Breast epithelium (tissue), 4 donors: ENCODE results near the gene PPP2R1B. TPM values are rescaled to one million over a fixed set of nuclear protein-coding genes. Genes with fewer than 3 reads are reported as not detected.
"Not testable (repeated sequence)": the region's sequence is repeated elsewhere in the genome, so short reads cannot be mapped to it uniquely, and the experiment has no call there.

ENCODE experiments used
- DNase-seq, 2 donors: peaks; one replicate each; pipeline ENCODE4 v3.0.0-alpha.2; 2019; ENCODE audit warnings: low spot score in 2 of 2
- H3K27ac ChIP-seq, 2 donors: fragments of 200-600 bp; sonication (generic) in 1 of 2; one replicate each; pipeline ENCODE4 v1.5.1; 2016 to 2019; ENCODE audit warnings: mild to moderate bottlenecking in 1 of 2
- H3K27me3 ChIP-seq, 2 donors: fragments of 200-600 bp; sonication (generic) in 1 of 2; one replicate each; pipeline versions ENCODE4 v1.5.1 to v1.6.0; 2017 to 2019; ENCODE audit warnings: control low read depth in 1 of 2, mild to moderate bottlenecking in 1 of 2
- H3K36me3 ChIP-seq: fragments of 200-600 bp; one replicate; pipeline ENCODE4 v1.5.1; 2019
- H3K4me1 ChIP-seq, 2 donors: fragments of 200-600 bp; sonication (generic); one replicate each; pipeline ENCODE4 v1.5.1; 2016 to 2019; ENCODE audit warnings: control low read depth in 1 of 2
- H3K4me3 ChIP-seq, 3 donors: fragments of 200-600 bp; sonication (generic); 1 replicate in 2 of 3; 2 replicates in 1 of 3; pipeline ENCODE4 v1.5.1; 2016 to 2019; ENCODE audit warnings: mild to moderate bottlenecking in 3 of 3, moderate library complexity in 2 of 3
- H3K9me3 ChIP-seq, 2 donors: fragments of 200-600 bp; sonication (generic) in 1 of 2; one replicate each; pipeline ENCODE4 v1.5.1; 2016 to 2019; ENCODE audit warnings: control low read depth in 1 of 2
- CTCF ChIP-seq, 3 donors: fragments of 450-650 bp; IDR thresholded peaks; one replicate each; pipeline ENCODE4 v1.5.1; 2016 to 2017; ENCODE audit warnings: antibody characterized with exemption in 3 of 3, mild to moderate bottlenecking in 3 of 3, moderate library complexity in 3 of 3
- POLR2A ChIP-seq: fragments of 450-650 bp; IDR thresholded peaks from one replicate; pipeline ENCODE4 v1.6.1; 2016; ENCODE audit warnings: antibody characterized with exemption, mild to moderate bottlenecking, moderate library complexity
- POLR2AphosphoS5 ChIP-seq, 3 donors: sonication (generic); formaldehyde crosslinking; IDR thresholded peaks; one replicate each; pipeline ENCODE4 v1.6.1; 2017; ENCODE audit warnings: antibody characterized with exemption in 3 of 3
- intact Hi-C: fragments of 100-400 bp; cut with DNase I; formaldehyde crosslinking; loops from one replicate; pipeline ENCODE4 v1.15.1; 2023; ENCODE audit warnings: low total_unique reads
- total RNA-seq, 3 donors: library from RNA; depleted of rRNA; stranded (reverse); fragments of >200 nt; gene quantifications; one replicate each; pipeline ENCODE4 v1.1.0, GENCODE V29; 2016

The PPP2R1B gene
- total RNA-seq, 3 donors from 2014 or later: 32.0 to 35.3 (median 34.7) TPM

GRCh38 chr11:111777094-111778046, 11.2 kb upstream of the PPP2R1B start:
- intact Hi-C loops: loop anchor here (10.0 kb wide), 1 partner anchor 183 kb away; no protein-coding TSS in a partner anchor
- no peak for DNase-seq
- Histone ChIP-seq H3K4me3 (no peak overlapping the region), H3K36me3 (no peaks in the 10 kb centered on the region), H3K27ac (no peak overlapping the region), H3K9me3 (no peaks in the 10 kb centered on the region), H3K4me1 (no peaks in the 10 kb centered on the region), H3K27me3 (no peaks in the 10 kb centered on the region)
- TF ChIP-seq POLR2A (no peak), CTCF (IDR thresholded peaks at IDR 0.05) (peak; percentile 73 to 89 (median 84)), POLR2AphosphoS5 (IDR thresholded peaks at IDR 0.05) (peak in 1 of 3 donors; percentile 25)

- no peak for TF ChIP-seq POLR2A
- TF ChIP-seq CTCF (IDR thresholded peaks at IDR 0.05): no peak
- no peaks in the 10 kb centered on the region for H3K27me3 ChIP-seq
- intact Hi-C loops: loop anchor here (10.0 kb wide), 1 partner anchor 182 kb away; no protein-coding TSS in a partner anchor
- DNase-seq: no peak
- H3K4me3 ChIP-seq: no peak overlapping the region
- no peaks in the 10 kb centered on the region for H3K4me1 ChIP-seq
- no peaks in the 10 kb centered on the region for H3K36me3 ChIP-seq
- no peak overlapping the region for H3K27ac ChIP-seq
- H3K9me3 ChIP-seq: no peaks in the 10 kb centered on the region
Observed at GRCh38 chr11:111776398-111777093, 10.4 kb upstream of the PPP2R1B start.

GRCh38 chr11:111774955-111775710, 8.9 kb upstream of the PPP2R1B start:
- Histone ChIP-seq H3K9me3 (no peaks in the 10 kb centered on the region), H3K4me3 (no peak overlapping the region), H3K4me1 (no peaks in the 10 kb centered on the region), H3K27me3 (no peaks in the 10 kb centered on the region), H3K36me3 (no peaks in the 10 kb centered on the region), H3K27ac (peak overlapping the region in 1 of 2 donors; percentile 42)
- TF ChIP-seq POLR2AphosphoS5 (IDR thresholded peaks at IDR 0.05): no peak
- TF ChIP-seq CTCF (IDR thresholded peaks at IDR 0.05): no peak
- TF ChIP-seq POLR2A: no peak
- no peak for DNase-seq
- intact Hi-C loops: loop anchor here (10.0 kb wide), 1 partner anchor 180 kb away; no protein-coding TSS in a partner anchor

- no peak overlapping the region for H3K27ac ChIP-seq
- TF ChIP-seq CTCF (IDR thresholded peaks at IDR 0.05) (no peak), POLR2A (no peak), POLR2AphosphoS5 (IDR thresholded peaks at IDR 0.05) (no peak)
- H3K9me3 ChIP-seq: no peaks in the 10 kb centered on the region
- H3K27me3 ChIP-seq: no peaks in the 10 kb centered on the region
- DNase-seq: no peak
- H3K4me1 ChIP-seq: no peaks in the 10 kb centered on the region
- no peak overlapping the region for H3K4me3 ChIP-seq
- H3K36me3 ChIP-seq: no peaks in the 10 kb centered on the region
- intact Hi-C loops: loop anchor here (10.0 kb wide), 1 partner anchor 178 kb away; no protein-coding TSS in a partner anchor
Observed at GRCh38 chr11:111772535-111772934, 6.3 kb upstream of the PPP2R1B start.

GRCh38 chr11:111771205-111771604, 5.0 kb upstream of the PPP2R1B start:
- not testable (repeated sequence) for H3K27ac ChIP-seq, H3K36me3 ChIP-seq, DNase-seq, H3K9me3 ChIP-seq, H3K27me3 ChIP-seq, H3K4me3 ChIP-seq, H3K4me1 ChIP-seq
- intact Hi-C loops: loop anchor here (10.0 kb wide), 1 partner anchor 176 kb away; no protein-coding TSS in a partner anchor
